Forelimb muscle (tissue), 1 donor: Measurements from ENCODE around the gene TPP2. TPM values are rescaled to one million over a fixed set of nuclear protein-coding genes. Genes with fewer than 3 reads are reported as not detected.

ENCODE experiments used
- DNase-seq: peaks from one replicate; pipeline ENCODE4 v3.0.0-alpha.2; 2013; ENCODE audit warnings: low read depth
- polyA plus RNA-seq: library from polyadenylated mRNA; unstranded; fragments of 120-200 nt; gene quantifications from one replicate; pipeline ENCODE4 v1.2.1, GENCODE V29; 2013; ENCODE audit not compliant: insufficient read length

The TPP2 gene
- polyA plus RNA-seq, 1 donor: 45.0 TPM

DNA sequence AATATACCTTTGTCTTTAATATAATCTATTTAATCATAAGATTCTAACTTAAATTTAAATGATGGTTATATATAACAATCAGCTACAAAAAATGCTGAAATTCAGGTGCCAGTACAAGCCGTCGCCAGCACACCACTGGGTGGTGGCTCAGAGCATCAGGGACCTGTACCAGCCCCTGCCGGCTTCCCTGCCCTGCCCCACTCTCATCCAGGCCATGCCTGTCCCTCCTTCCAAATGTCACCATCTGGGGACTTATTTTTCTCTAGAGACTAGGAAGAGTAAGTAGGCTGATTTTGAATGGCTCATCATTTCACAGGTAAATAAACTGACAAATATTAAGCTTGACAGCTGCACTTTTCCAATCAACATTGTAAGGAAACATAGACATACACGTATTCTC, 96.5 kb downstream of the TPP2 start:
- no peak for DNase-seq

DNA sequence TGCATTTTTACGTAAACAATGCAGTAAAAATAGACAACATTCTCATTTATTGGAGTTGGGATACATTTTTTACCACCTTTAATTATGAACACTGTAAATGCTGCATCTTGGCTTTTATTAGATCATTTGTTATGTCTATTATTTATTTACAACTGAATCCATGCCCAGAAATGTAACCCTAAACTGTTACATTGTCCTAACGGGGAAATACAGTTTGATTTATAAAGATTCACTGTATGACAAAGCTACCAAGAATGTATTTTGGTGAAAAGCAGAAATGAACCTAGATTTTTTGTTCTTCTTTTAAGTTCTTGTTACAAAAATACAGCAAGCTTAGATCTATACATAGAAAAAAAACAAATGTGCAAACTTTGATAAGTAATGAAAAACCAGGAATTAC, 97.0 kb downstream of the TPP2 start:
- DNase-seq: no peak

DNA sequence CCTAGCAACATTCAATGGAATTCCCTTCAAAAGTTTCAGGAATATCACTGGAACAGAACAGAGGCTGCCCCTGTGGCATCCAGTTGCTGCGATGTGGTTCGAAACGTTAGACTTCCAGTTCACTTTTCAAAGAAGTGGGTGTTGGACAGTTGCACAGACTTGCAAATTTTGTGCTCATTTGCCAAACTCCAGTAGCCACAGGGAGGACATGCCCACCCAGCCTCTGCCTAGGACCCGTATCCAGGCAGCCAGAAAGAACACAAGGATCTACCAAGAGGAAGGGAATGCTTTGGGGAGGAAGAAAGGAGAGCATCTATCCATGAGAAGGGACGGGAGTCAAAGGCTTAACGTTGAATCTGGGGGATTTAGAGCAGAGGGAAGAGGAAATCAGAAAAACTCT, 98.2 kb downstream of the TPP2 start, which contains the start of gene METTL21C:
Gene METTL21C, minus strand, starts transcription at position 108 of the 400 bp plus-strand sequence. CDS start 546 bp downstream, outside the sequence.
- DNase-seq: no peak

DNA sequence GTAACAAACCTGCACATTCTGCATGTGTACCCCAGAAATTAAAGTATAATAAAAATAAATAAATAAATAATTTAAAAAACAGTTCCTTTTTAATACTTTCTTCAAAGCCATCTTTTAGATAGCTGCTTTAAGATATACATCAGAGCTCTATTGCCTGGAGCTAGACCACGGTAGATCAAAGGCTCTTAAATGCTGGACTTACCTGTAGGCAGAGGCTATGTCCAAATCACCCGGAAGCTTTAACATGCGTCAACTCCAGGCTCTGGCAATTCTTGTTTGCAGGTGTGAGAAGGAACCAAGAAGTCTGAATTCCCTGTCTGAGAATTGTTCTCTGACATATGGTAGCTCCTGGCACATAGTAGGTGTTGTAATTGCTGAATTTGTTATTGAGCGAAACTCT, 99.7 kb downstream of the TPP2 start:
- DNase-seq: no peak

DNA sequence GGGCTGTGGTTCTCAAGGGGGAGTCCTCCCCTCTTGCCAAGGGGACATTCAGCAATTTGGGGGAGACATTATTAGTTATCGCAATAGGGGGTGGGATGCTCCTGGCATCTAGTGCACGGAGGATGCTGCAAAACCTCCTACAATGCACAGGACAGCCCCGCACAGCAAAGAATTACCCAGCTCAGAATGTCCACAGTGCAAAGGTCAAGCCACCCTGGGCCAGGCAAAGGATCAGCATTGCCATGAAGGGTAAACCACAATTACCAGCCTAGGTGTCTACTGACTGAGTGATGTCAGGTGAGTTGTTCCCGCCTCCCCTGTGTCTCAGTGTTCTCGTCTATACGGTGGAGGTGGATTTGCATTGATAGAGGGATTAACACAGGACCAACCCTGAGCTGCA, 100.5 kb downstream of the TPP2 start:
- DNase-seq: no peak

DNA sequence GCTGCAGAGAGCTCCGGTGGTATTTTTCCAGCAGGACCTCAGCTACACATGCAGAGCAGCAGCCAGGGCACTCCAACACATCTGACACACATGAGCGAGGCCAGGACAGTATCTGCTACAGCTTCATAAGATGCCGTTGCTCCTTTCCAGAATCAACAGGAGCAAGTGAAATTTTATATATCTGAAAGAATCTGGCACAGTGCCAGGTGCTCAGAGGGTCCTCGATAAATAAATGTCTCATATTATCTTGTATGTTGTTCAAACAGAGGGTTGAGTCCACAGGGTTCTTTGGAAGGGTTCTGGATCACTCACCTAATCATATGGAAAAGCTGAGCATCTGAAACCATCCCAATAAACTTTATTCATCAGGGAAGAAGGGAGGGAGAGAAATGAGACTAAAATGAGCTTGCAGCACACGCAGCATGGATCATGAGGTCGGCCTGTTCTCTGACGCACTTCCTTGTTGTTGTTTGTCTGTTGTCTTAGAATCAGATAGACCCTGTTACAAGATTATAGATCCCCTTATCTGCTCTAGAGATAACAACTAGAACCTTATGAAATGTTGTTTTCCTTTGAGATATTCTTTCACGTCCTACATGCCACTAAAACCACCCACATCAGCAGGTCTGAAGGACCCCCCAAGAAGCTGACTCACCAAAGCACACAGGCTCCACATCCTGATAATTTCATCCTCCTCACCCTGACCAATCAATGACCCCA, 101.3 kb downstream of the TPP2 start:
- DNase-seq: no peak

DNA sequence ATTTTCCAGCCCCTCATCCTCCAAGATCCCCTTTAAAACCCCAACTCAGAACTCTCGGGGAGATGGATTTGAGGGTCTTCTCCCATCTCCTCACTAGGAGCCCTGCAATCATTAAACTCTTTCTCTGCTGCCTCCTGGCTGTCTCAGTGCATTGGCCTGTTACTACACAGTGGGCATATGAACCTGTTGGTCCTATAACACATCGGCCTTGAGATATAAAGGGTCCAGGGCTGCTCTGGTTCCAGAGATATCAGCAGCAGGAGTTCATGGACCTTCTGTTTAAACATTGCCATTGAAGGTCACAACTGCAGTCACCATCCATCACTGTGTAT, 101.8 kb downstream of the TPP2 start:
- DNase-seq: no peak

DNA sequence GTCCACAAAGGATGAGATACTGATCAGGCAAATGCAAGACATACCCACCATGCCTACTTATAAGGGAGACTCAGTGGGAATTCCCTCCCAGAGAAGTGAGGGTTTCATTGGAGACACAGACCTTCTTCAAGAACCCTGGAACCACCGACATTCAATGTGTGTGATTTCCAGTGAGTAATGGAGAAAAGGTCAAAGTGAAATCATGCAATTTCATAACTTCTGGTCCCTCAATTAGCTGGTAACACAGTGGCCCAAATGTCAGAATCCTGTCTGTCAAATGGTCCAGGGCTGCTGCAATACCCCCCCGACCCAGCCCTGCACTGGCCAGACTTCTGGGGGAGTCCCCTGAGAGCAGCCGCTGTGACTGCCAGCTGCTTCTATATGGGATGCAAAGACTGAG, 102.7 kb downstream of the TPP2 start:
- DNase-seq: no peak

DNA sequence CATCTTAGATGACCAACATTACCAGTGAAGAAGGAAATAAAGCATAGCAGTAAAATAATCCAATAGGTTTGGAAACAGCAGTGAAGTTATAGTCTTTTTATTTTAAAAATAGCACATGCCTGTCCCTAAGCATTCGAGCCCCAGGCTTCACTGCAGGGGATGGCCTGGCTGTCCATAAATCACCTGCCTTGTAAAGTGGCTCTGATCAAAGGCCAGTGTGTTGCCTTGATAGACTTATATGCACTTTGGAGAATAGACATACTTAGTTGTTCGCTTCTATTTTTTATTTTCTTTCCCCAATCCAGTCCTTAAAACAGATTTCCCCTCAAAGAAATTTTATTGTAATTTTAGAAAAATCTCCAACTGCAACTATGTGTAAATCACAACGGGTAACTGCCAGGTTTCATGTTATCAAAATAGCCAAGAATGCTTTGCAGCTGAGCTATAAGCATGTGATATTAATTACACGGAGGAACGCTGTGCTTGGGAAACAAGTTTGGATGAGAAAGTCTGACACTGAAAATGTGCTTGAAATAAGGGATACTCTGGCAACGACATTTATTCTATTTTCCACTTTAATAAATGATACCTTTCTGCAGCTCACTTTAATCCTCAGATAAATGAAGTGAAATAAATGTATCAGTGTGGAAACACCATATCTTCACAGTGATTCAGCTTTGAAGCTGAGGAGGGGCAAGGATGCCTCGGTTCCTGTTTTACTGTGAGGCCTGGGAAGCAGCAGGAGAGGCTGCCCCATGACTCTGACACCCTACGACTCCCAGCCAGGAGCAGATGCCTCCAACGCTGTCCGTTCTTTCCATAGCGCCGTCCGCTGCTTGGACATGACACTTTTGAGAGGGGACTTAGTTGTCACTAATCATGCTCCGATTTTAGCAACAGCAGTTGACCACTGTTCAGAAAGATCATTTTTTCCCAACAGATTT, 103.6 kb downstream of the TPP2 start:
- no peak for DNase-seq

DNA sequence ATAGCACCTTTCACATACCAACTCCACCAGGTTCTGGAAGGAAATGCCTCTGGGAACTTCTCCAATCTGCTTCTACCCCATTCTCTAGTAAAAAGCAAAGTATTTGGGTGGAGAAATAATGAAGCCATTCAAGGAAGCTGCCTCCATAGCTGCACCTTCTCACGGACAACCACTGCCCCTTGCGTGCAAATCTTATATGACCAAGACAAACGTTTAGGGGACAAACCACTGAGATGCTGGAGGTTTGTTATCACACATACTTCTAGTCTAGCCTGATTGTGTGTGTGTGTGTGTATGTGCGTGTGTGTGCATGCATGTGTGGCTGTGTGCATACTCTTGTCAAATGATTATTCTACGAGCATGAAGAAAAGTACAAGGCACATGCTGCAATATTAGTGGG, 104.5 kb downstream of the TPP2 start:
- DNase-seq: no peak

DNA sequence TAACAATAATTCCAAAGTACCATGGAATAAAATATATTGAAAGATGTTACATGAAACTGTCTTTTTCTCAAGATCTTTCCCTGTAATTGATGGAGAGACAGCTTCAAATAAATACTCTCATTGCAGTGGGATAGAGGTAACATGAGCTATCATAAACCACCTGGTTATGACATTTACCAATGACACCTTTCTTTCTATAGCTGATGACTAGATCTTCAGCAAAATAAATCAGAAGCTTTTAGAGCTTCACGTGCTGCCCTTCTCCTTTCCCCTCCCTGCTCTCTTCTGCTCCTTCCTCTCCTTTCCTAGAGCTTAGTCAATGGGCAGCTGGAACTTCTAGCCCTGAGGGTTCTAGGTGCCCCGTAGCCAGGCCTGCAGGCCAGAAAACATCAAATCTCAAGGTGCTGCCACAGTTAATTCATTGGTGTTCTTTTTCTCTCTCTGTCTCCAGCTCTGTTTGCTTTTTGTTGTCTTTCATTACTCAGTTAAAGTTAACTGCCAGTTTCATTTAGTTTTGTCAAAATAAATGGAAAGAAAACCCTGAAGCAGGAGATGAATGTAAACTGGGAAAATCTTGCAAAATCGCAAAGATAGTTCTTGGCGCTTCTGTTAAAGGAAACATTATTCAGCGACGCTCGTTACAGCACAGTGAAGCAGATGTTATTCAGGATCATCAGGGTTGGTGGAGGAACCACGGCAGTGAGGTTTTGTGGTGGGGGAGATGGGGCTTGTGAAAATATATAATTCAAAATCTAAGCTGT, 106.4 kb downstream of the TPP2 start:
- DNase-seq: no peak

DNA sequence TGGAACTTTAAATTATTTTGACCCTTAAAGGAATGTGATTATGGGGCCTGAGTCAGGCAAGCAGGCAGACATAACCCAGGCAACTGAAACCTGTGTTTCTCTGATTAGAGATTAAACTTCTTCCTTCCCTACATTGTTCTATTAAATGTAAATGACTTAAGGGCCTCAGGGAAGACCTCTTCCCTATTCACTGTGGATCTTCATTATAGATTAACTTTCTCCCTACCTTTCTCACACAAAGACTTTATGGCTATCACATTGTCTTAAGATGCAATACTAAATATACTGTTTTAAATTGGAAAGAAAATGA, 106.9 kb downstream of the TPP2 start:
- DNase-seq: no peak

DNA sequence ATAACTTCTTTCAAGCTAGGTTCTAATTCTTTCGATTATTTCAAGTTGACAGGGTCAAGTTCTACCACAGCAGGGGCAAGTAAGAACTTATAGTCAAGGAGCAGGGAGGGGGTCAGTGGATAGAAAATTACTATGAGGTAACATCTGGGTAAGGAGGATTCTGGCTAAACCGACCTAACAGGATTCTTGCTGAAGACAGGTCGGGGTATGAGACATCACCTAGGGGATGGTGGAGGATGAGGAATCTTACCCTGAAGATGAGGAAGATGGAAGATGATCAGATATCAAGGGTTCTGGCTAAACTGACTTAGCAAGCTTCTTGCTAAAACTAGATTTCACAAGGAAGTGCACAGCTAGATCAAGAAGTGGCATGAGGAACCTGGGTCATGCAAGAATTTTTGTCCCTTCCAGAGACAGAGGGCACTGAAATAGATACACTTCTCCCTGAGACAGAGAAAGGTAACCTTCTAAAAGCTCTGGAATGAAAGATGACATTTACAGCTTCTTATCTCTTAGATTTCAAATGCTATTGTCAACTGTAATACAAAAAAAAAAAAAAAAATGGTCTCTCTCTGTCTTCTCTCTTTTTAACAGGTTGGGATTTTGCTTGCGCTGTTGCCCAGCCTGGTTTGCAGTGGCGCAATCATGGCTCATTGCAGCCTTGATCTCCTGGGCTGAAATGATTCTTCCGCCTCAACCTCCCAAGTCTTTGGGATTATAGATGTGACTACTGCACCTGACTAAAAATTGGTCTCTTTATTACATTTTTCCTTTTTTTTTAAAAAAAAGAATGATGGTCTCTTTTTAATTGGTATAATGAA, 107.7 kb downstream of the TPP2 start:
- no peak for DNase-seq

DNA sequence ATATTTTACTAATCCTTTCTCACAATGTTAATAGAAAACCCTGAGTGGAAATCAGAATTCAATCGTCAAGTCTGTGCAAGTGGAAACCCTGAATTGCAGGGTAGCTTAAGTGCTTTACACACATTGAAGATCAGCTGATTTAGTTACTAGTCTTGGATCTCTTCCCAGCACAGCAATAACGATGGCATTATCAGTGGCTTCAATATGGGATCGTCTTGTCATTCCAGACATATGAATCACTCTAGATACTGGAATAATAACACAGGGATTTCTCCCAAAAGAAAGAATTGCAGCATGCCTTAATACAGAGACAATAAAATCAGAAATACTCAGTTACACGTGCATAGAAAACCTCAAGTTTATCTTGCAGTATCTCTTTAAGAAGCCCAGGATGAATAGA, 110.7 kb downstream of the TPP2 start:
- no peak for DNase-seq

DNA sequence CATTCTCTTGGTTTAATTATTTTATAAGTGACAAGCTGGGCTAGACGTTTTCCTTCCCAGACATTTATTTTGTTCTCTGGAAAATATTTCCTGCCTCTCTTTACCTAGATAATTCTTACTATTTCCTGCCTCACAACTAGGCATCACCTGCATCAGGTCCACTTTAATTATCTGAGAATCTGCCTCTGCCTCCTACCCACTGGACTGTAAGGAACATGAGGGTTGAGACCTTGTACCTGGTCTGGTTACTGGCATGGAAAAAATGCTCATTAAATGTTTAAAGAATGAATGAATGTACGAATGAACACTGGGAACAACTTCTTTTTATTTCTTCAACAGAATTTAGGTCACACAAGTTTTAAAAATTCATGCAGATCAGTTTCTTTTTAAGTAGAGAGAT, 111.4 kb downstream of the TPP2 start:
- no peak for DNase-seq

DNA sequence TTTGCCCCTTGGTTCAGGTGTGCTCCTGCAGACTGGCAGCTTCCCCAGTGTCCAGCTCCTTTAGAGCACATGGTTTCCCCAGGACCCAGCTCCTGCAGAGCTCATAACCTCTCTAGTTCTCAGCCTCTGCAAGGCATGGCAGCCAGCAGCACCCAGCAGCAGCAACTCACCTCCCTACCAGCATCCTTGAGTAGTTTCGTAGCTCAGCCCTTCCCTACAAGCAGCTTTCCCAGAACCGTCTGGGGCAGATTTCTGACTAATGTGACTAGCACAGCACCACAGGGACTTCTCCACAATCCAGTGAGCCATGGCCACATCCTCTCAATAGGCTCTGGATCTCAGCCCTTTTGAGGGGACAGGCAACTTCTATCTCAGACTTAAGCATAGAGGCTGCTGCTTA, 112.2 kb downstream of the TPP2 start:
- DNase-seq: no peak

DNA sequence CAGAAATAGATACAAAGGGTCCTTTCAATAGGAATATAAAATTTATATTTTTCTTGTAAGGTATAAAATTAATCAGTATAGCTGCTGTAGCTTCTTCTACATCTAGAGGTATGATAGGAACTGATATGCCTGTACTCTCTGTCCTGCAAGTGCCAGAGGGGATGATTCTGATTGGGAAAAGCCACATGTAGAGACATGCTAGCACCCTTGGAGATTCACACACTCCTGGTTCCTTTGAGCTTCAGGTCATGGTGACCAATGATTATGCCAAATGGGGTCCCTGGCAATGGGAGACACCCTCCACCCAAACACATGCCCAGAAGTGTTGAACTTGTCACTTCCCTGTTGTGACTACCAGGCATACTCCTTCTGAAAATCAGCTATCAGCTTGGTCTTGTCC, 112.8 kb downstream of the TPP2 start:
- DNase-seq: no peak

DNA sequence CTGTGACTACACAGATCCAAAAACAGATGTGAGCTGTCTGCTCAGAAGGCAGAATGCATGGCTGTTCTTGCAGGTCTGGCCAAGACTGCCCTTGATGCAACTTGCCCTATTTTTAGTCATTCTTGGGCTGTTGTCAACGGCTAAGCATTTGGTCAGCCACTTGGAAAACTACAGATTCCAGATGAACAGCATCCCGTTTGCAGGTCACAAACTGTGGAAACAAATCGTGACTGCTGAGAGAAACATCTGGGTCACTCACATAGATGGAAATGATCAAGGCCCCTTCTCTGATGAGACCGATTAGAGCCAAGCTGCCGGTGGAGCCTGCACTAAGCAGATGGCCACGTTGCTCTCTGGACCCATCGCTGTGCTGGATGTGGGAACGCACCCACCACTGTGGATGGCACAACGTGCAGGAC, 113.5 kb downstream of the TPP2 start:
- no peak for DNase-seq

DNA sequence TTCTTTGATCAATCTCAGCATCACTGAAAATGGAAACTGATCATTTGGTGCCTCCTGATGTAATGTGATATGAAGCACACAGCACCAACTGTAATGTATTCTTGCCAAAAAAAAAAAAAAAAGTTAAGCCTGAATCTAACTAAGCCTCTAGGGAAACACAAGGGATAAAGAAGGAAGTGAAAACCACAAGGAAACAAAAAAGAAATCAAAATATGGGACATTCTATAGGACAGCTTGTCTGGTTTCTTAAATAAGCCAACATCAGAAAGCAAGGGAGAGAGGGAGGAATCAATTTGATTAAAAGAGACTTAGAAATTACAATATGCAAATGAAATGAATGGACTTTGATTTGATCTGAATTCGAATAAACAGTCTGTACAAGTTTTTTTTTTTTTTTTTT, 118.7 kb downstream of the TPP2 start:
- DNase-seq: no peak

DNA sequence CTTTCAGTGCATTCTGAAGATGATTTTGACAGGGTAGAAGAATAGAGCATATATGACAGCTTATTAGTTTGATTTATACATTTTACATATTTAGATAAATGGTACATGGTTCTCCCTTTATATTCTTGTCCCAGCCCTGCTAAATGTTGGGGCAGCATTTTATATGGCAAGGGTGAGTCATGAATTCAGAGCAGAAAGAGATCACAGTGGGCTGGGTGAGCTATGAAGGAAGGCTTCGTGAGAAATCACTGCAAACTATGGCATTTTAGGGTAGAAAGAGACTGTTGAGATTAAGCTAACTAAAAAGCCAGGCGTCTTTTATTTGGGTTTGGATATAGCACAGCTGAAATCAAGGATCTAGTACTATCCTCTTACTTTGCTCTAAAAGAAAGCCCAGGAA, 122.0 kb downstream of the TPP2 start:
- no peak for DNase-seq

DNA sequence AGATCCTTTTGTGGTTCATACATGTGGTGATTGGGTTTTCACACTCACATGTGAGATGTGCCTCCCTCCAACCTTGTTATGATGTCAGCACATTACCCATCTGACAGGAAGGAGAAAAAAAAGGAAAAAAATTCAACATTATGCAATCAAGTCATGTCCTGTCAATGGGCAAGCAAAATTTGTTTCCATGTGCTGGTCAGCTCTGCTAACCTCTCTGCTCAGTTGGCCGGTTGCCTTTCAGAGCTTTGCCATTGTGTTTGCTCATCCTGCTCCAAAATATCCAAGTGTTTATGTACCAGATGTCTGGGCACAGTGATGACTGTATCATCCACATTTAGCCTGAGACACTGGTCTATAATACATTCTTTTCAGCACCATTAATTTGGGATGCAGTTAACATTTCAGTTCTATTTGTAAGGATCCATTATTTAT, 125.0 kb downstream of the TPP2 start:
- DNase-seq: no peak

DNA sequence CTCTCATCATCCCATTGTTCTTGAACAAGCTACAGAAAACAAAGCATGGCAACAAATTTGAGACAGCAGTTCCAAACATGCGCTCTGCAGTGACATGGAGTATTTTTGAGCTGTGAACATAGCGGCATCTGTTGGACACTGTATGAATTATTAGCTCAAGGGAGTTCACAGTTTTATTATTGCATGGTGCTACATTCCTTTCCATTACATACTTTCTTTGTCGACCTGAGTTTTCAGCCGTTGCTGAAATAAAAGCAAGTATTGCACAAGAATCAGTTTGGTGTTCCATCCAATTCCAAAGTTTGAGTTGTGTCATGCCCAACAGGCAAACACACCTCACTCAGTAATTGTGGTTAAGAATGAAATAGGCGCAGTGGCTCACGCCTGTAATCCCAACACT, 128.1 kb downstream of the TPP2 start:
- no peak for DNase-seq
